Measurements from ENCODE around the gene EPHA7.

EPHA7 gene

GRCh38 chr6:93392797-93393196, 26.6 kb downstream of the EPHA7 start:
- DNase-seq: no peak

GRCh38 chr6:93391965-93392364, 27.4 kb downstream of the EPHA7 start:
- no peak for DNase-seq

- DNase-seq: no peak
Observed at GRCh38 chr6:93389192-93389591, 30.2 kb downstream of the EPHA7 start.

- no peak for DNase-seq
Observed at GRCh38 chr6:93388070-93388469, 31.3 kb downstream of the EPHA7 start.

- no peak for DNase-seq
Observed at GRCh38 chr6:93376026-93376540, 43.3 kb downstream of the EPHA7 start.

- no peak for DNase-seq
Observed at GRCh38 chr6:93373445-93373844, 45.9 kb downstream of the EPHA7 start.

- no peak for DNase-seq
Observed at GRCh38 chr6:93371756-93372155, 47.6 kb downstream of the EPHA7 start.

- no peak for DNase-seq
Observed at GRCh38 chr6:93369586-93370134, 49.7 kb downstream of the EPHA7 start.

GRCh38 chr6:93366506-93366905, 52.9 kb downstream of the EPHA7 start:
- no peak for DNase-seq

- no peak for DNase-seq
Observed at GRCh38 chr6:93365445-93365844, 53.9 kb downstream of the EPHA7 start.

GRCh38 chr6:93358435-93358834, 60.9 kb downstream of the EPHA7 start:
- DNase-seq: no peak

- no peak for DNase-seq
Observed at GRCh38 chr6:93352604-93353003, 66.8 kb downstream of the EPHA7 start.

GRCh38 chr6:93351222-93351621, 68.1 kb downstream of the EPHA7 start:
- DNase-seq: no peak

GRCh38 chr6:93350774-93351173, 68.6 kb downstream of the EPHA7 start:
- DNase-seq: no peak

- no peak for DNase-seq
Observed at GRCh38 chr6:93344333-93344835, 75.0 kb downstream of the EPHA7 start.

- DNase-seq: no peak
Observed at GRCh38 chr6:93343476-93343875, 75.9 kb downstream of the EPHA7 start.

- no peak for DNase-seq
Observed at GRCh38 chr6:93341900-93342613, 77.3 kb downstream of the EPHA7 start.

- DNase-seq: no peak
Observed at GRCh38 chr6:93337772-93338394, 81.5 kb downstream of the EPHA7 start.

- no peak for DNase-seq
Observed at GRCh38 chr6:93337014-93337413, 82.3 kb downstream of the EPHA7 start.

- DNase-seq: no peak
Observed at GRCh38 chr6:93329301-93330000, 89.9 kb downstream of the EPHA7 start.

GRCh38 chr6:93327857-93328256, 91.5 kb downstream of the EPHA7 start:
- no peak for DNase-seq

- no peak for DNase-seq
Observed at GRCh38 chr6:93325761-93326160, 93.6 kb downstream of the EPHA7 start.

- DNase-seq: no peak
Observed at GRCh38 chr6:93323630-93324029, 95.7 kb downstream of the EPHA7 start.

All from CD4-positive, alpha-beta T cell treated with Interferon gamma for 1 hour (primary cell).